Hematopoietic multipotent progenitor cell treated with erythropoietin and hydrocortisone succinate and interleukin-3 and kit ligand, for 17 days (in vitro differentiated cells): ENCODE data around the gene AGK.
"Not testable (repeated sequence)": the region's sequence is repeated elsewhere in the genome, so short reads cannot be mapped to it uniquely, and the experiment has no call there.

Experiments
- DNase-seq: peaks from one replicate; pipeline ENCODE4 v3.0.0-alpha.2; 2015; ENCODE audit warnings: low spot score

Gene AGK

DNA sequence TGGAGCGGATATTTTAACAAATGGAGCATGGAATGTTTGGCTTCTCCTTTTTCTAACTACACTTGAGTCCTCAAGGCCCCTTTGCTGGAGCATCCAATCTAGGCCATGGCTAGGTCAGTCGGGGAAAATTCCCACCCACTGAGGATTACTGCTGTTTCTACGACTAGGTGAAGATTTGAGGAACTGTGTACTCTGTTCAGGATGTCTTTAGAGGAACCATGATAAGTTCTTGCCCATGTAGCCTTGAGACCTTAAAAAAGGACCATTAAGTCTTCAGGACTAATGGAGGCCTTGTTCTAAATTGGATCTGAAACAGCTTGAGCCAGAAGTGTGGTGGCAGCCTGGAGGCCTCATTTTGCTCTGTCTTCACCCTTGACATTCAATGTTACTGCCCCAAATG, 6.2 kb downstream of the AGK start:
- DNase-seq: no peak

DNA sequence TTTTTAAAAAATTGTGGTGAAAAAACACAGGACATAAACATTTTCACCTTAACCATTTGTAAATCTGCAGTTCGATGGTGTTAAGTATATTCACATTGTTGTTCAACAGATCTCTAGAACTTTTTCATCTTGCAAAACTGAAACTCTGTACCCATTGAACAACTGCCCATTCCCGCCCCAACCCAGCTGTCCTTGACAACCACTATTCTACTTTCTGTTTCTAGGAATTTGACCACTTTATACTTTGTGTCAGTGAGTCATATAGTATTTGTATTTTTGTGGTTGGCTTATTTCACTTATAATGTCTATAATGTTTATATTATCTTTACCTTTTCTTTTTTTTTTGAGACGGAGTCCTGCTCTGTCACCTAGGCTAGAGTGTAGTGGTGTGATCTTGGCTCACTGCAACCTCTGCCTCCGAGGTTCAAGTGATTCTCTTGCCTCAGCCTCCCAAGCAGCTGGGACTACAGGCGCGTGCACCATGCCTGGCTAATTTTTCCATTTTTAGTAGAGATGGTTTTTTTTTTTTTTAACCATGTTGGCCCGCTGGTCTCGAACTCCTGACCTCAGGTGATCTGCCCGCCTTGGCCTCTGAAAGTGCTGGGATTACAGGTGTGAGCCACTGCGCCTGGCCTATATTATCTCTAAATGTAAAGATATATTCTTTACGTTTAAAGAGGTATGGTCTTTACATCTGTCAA, 6.8 kb downstream of the AGK start:
- not testable (repeated sequence) for DNase-seq

DNA sequence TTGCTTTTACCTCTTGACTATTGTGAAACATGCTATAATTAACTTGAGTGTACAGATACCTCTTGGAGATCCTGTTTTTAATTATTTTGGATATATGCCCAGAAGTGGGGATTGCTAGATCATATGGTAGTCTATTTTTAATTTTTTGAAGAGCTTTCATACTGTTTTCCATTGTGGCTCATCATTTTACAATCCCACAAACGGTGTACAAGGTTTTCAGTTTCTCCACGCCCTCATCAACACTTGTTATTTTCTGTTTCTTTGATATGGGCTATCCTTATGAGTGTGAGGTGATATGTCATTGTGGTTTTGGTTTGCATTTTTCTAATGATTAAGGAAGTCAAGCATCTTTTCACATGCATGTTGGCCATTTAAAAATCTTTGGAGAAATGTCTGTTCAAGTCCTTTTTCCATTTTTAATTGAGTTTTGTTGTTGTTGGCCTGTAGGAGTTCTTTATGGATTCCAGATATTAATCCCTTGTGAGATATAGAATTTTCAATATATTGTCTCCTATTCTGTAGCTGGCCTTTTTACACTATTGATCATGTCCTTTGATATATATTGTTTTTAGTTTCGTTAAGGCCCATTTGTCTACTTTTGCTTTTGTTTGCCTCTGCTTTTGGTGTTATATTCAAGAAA, 7.5 kb downstream of the AGK start:
- no peak for DNase-seq

DNA sequence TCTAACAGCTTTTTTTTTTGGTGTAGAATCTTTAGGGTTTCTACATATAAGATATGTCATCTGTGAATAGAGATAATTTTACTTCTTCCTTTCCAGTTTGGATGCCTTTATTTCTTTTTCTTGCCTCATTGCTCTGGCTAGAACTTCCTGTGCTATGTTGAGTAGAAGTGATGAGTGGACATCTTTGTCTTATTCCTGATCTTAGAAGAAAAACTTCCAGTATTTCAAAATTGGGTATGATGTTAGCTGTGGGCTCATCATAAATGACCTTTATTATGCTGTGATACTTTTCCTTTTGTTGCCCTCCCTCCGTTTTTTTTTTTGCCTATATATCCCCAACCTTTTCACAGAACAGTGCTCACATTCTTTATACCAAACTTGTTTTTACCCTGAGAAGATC, 8.8 kb downstream of the AGK start:
- DNase-seq: no peak

DNA sequence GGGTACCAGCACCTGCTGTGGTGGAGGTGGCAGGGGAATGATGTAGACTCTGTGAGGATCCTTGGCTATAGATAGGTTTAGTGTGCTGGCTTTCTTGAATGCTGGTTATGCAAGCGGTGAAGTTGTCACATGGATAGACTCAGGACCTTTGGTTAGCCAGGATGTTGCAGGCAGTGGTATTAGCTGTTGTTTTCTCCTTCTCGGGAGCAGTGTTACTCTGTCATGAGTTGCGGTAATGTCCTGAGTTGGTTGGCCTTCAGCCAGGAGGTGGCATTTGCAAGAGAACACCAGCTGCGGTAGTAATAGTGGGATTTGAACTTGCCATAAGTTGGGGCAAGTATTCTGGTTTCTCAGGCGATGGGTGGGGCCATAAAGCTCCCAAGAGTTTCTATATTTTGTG, 10.8 kb downstream of the AGK start:
- no peak for DNase-seq

DNA sequence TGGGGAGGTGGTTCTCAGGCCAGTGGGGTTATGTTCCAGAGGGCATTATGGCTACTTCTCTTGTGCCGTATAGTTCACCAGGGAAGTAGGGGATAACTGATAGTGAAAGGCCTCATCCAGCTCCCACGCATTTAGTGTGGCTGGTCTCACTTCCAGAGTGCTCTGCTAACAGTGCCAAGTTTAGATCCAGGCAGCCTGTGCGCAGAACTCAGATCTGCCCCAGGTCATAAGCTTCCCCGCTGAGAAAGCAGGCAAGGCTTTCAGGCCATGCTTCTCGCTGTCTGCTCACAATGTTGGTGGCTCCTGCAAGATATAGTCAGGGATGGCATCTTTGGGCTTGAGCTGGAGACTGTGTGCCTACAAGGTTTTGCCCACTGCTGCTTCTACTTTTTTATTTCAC, 11.3 kb downstream of the AGK start:
- DNase-seq: no peak

DNA sequence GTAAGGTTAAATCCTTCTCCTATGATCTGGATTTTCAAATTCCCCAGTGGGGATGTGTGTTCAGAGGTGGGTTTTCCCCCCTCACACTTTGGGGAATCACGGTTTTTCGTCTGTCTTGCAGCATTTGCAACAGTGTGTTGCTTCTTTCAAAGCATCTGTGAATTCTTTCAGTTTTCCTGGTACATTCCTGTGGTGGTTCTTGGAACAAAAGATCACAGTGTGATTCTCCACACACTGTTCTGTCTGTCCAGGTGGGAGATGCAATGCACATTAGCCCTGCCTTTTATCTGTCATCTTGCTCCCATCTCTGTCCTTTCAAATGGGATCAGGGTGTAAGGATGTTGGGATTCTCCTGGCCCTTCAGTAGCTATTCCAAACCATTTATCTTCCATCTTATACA, 11.8 kb downstream of the AGK start:
- DNase-seq: no peak

DNA sequence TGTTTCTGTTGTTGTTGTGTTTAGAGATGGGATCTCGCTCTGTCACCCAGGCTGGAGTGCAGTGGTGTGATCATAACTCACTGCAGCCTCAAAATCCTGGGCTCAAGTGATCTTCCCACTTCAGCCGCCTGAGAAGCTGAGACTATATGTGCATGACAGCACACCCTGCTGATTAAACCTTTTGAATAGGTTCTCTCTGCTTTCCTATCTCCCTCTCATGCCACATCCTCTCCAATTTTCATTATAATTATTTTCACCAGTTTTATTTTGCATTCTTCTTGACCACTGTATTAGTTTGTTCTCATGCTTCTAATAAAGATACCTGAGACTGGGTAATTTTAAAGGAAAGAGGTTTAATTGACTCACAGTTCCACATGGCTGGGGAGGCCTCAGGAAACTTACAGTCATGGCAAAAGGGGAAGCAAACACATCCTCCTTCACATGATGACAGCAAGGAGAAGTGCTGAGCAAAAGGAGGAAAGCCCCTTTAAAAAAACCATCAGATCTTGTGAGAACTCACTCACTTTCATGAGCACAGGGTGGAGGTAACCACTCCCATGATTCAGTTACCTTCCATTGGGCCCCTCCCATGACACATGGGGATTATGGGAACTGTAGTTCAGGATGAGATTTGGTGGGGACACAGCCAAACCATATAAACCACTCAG, 12.9 kb downstream of the AGK start:
- no peak for DNase-seq

DNA sequence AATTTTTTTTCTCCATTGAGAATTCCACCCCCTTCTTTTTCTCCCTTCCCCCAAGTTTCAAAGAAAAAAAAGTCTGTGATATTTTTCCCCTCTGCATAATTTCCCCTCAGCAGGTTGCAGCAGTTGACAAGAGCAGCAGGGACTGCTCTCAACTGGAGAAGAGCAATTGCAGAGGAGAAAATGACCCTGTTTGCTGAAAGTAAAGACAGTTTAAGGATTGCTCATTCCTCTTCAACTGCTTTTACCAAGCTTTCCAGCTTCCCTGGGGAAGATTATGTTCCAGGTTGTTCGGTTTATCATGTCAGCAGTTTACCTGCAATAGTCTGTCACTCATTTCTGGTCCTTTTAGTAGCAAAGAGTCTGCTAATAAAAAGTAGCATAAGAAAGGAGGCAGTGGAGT, 16.2 kb downstream of the AGK start:
- DNase-seq: no peak

DNA sequence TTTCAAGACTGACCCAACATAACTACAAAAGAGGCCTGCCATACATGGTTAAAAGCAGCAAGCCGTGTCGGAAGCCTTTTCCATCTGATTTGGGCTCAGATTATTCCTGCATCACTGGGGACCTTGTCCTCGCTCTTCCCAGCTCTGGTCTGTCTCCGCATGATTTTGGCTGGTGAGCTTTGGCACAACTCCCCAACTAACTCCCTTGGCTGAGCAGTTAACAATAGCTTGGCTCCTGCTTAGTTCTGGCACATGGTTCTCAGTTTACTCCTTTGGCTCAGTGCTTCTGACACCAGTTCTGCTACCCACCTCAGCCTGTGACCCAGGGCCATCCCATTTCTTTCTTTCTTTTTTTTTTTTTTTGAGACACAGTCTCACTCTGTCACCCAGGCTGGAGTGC, 17.0 kb downstream of the AGK start:
- DNase-seq: no peak

DNA sequence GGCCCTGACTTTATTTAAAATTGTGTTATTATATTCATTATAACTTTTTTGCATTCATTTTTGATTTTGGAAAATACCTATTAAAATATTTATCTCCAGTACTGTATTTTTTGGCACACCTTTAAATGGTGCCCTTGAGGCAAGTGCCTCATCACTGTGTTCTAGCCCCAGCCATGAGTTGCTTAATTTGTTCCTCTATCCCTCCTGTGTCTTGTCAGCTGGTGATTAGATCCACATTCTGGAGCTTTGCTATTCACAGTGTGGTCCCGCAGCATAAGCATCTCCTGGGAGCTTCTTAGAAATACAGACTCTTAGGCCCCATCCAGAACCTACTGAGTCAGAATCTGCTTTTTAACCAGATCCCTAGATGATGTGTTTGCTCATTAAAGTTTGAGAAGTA, 19.8 kb downstream of the AGK start:
- no peak for DNase-seq

DNA sequence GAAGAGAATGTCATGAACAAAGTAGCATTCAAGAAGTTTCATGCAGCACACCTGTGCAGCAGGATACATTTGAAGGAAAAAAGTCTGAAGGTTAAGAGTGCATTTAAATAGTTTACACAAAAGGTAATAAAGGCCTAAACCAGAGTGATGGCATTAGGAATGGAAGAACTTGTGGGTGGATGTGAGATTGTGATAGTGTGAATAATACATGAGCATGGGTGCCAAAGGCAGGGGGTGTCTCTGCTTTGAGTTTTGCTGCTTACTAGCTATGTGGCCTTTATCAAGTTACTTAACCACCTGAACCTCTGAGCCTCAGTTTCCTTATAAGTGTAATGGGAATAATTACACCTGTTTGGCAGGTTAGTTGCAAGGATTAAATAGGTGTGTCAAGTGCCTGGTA, 21.0 kb downstream of the AGK start:
- no peak for DNase-seq

DNA sequence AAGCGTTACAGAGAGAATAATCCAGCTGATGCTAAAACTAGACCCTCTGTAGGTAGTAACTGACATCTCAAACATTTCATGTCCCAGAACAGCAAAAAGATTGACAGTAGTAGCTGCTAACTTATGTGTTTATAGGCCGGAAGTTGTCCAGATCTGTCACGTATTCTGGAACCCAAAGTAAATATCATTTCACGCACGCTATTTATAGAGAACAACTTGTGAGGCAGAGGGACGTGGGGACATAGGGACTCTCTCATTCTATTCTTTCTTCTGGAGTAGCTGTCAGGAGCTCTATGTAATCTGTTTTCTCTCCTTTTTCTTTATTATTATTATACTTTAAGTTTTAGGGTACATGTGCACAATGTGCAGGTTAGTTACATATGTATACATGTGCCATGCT, 22.3 kb downstream of the AGK start:
- DNase-seq: no peak

DNA sequence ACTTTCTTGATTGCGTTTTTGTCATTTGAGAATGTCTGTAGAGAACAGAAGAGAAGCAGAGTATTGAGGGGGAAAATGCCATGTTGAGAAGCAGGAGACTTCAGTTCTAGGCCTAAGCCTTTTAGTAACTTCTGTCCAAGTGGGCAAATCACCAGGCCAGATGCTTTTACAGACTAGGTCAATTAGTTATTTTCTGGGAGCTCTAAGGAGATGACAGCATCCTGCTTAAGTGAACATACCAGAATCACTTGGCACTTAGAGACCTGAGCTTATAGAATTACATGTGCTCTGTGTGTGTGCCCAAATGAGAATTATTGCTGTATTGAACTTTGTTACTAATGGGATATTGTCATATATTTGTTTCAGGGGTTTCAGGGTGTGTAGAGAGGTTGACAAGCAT, 24.0 kb downstream of the AGK start:
- DNase-seq: no peak

DNA sequence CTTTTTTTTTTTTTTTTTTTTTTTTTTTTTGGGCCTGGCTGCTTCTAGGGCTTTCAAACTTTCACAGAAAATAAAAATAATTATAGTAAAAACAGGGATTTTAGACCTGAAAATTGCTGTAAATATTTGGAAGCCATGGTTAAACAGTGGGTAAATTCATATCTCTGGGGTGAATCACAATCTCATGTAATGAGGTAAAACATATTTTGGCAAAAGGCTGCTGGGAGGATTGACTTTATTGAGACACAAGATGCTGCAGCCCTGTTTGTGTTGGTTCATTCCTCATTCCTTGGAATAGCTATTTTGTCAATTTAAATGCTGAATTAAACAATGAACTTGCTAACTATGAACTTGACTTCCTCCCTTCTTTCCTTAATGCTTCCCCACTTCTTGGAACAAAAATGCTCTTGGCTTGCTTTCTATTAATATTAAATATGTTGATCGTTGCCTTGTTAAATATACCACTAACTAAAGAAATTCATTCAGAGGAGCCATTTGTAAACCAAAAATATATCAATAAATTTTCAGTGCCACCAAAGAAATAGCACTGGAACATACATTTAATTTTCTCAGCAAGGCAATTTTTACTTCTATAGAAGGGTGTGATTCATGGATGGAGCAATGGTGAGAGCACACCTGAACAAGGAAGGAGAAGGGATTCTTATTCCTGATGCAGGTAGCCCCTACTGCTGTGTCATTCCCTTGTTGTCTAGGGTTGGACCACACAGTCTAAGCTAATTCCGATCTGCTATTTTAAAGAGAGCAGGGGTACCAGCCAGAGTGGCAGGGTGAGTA, 24.6 kb downstream of the AGK start:
- DNase-seq: no peak

DNA sequence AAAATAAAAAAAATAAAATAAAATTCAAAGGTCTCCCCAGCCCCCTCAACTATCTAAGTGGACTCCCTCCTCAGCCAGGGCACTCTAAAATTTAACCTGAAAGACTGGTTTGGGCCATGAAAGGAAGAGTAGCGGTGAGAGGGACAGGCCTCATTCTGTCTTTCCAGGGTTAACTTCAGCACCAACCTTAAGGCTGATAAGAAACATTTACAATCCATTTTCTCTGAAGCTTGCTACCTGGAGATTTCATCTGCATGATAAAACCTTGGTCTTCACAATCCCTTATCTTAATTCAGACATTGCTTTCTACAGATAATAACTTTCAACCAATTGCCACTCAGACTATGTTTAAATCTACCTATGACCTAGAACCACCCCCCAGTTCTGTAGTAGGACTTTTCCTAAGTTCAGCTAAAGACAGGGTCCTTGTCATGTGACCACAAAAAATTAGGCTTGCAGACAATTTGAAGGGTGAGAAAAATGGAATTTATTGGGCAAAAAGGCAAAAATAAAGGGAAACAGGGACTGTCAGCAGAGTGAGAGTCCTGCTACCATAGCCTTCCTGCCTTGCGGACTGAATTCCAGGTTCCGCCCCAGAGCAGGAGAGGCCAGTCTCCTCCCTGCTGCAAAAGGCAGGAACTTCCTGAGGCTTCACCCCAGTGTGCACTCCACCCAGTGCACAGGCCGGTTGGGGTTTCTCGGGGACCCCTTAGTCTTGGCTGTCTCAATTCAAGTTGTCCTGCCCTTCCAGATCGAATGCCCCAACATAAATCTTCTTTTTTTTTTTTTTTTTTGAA, 26.0 kb downstream of the AGK start:
- DNase-seq: no peak

DNA sequence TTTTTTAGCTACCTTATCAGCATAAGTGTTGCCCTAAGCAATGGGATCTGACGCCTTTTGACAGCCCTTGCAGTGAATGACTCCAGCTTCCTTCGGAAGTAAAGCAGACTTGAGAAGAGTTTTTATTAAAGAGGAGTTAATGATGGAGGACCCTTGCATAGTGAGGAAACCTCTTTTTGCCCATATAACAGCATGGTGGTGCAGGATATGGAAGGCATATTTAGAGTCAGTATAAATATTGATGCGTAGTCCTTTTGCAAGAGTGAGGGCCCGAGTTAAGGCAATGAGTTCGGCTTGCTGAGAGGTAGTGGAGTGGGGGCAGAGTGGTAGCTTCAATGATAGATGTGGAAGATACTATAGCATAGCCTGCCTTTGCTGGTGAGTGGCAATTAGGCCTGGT, 28.7 kb downstream of the AGK start:
- not testable (repeated sequence) for DNase-seq

DNA sequence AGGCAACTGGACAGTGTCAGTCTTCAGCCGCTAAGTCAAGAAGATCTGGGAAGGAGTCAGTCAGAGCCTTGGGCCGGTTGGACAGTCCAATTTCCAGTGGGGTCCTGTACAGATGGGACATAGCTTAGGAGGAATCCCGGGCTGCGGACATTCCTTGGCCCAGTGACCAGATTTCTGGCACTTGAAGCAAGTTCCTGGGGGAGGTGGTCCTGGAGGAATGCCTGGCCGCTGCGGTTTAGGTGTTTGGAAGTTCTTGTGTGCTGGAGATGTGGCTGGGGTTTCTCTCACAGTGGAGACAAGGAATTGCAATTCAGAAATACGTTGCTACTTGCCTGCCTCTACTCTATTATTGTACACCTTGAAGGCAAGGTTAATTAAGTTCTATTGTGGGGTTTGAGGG, 30.9 kb downstream of the AGK start:
- not testable (repeated sequence) for DNase-seq

DNA sequence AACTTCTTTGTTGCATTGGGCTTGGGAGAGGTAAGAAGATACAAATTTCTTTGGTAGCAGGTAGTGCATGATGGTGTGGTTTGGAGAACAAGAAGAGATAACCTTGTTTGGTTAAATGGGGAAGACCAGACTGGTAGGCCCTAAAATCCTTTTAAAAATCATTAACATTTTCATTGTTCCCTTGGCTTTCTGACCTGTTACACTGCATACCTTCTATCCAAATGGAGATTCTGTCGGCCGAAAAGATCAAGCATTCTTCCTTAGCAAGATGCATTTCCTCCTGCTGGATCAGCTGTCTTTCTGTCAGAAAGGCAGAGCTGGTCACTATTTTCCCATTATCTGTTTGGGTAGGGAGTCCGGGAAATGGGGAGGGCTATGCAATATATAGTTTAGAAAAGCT, 33.7 kb downstream of the AGK start:
- no peak for DNase-seq

DNA sequence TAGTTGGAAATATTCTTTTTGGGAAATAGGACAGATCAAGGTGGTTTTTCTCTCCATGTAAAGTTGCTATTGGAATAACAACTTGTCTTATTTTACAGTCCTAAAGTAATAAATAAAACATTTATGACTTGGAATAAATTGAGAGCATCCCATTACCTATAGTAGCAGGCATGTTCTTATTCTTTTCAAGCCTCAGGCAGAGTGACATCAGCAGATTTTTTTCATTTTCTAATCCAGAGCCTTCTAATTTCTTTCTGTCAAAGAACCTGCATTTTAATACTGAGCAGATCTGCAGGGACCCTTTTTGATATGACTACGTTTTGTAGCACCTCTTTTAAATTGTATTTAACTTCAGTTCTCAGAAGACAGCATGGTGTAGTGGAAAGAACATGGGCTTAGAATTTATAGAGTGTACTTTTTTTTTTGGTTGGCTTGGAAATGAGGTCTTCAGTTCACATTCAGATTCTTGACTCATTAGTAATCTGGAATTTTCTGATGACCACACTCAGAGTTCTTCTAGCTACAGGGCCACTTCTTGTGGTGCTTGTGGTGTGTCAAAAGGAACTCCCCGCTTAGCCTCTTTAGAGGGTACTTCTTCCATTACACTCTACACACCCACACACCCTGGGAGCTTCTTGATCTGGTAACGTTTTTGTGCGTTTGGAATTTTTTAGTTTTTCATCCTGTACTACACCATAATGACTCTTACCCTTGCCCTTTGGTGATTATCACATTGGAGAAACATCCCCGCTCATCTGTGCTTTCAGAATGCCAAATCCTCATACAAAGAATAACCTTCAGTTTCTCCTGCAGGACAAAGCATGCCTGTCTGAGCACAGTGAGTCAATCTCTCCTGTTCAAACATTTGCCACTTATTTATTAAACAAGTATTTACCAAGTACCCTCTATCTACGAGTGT, 34.6 kb downstream of the AGK start:
- no peak for DNase-seq

DNA sequence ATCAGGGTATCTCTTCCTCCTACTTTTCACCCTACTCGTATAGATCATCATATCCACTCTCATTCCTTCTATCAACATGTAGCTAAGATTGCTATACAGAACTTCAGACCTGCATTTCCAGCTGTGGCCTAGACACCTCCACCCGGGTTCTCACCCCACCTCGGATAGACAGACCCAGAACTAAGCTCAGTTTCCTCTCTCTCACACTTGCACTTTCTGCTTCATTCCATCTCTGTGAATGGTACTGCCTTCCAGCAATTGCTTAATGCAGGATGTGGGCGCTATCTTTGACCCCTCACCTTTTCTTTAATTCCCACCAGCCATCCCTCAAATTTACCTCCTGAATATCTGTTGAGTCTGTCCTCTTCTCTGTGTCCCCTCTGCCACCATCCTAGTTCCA, 35.7 kb downstream of the AGK start:
- no peak for DNase-seq
